DMS 273 (cell line): ENCODE results near the gene WNK1.
"Not testable (repeated sequence)": the region's sequence is repeated elsewhere in the genome, so short reads cannot be mapped to it uniquely, and the experiment has no call there.

ENCODE experiments used
- DNase-seq: peaks from one replicate; lab custom pipeline; 2025; ENCODE audit not compliant: unreplicated experiment; lab: John Stamatoyannopoulos, UW

WNK1 gene

GRCh38 chr12:906062-906585, 153.7 kb downstream of the WNK1 start:
- no peak for DNase-seq

GRCh38 chr12:907413-908185, 155.2 kb downstream of the WNK1 start:
- DNase-seq: no peak

- no peak for DNase-seq
Observed at GRCh38 chr12:909861-910260, 157.5 kb downstream of the WNK1 start.

- no peak for DNase-seq
Observed at GRCh38 chr12:910416-910815, 158.0 kb downstream of the WNK1 start.

GRCh38 chr12:911191-911826, 158.9 kb downstream of the WNK1 start:
- DNase-seq: no peak

- no peak for DNase-seq
Observed at GRCh38 chr12:912466-913235, 160.3 kb downstream of the WNK1 start.

- DNase-seq: no peak
Observed at GRCh38 chr12:913919-914698, 161.7 kb downstream of the WNK1 start.

- no peak for DNase-seq
Observed at GRCh38 chr12:915090-915489, 162.7 kb downstream of the WNK1 start.

GRCh38 chr12:916240-916639, 163.9 kb downstream of the WNK1 start:
- no peak for DNase-seq

GRCh38 chr12:916712-917445, 164.5 kb downstream of the WNK1 start:
- DNase-seq: no peak

GRCh38 chr12:920676-921075, 168.3 kb downstream of the WNK1 start:
- DNase-seq: no peak

GRCh38 chr12:922285-922684, 169.9 kb downstream of the WNK1 start:
- no peak for DNase-seq

- DNase-seq: no peak
Observed at GRCh38 chr12:926641-927040, 174.3 kb downstream of the WNK1 start.

GRCh38 chr12:931060-931459, 178.7 kb downstream of the WNK1 start:
- DNase-seq: no peak

- no peak for DNase-seq
Observed at GRCh38 chr12:931591-931990, 179.2 kb downstream of the WNK1 start.

- DNase-seq: not testable (repeated sequence)
Observed at GRCh38 chr12:935891-936290, 183.5 kb downstream of the WNK1 start.

GRCh38 chr12:936377-937345, 184.3 kb downstream of the WNK1 start:
- no peak for DNase-seq

GRCh38 chr12:938810-939209, 186.4 kb downstream of the WNK1 start:
- no peak for DNase-seq

- no peak for DNase-seq
Observed at GRCh38 chr12:943051-943450, 190.7 kb downstream of the WNK1 start.
